Heart right ventricle (tissue), 16 donors: Measurements from ENCODE around the gene RND1. TPM values are rescaled to one million over a fixed set of nuclear protein-coding genes. Genes with fewer than 3 reads are reported as not detected.
A peak's percentile ranks its signal among the peaks of the same experiment; 100 is the strongest.

ENCODE experiments used
- ATAC-seq, 8 donors: fragments of 200-7000 bp; cut with Tn5 transposase; one replicate each; pipeline ENCODE4 v1.9.1; 2020; ENCODE audit warnings: mild to moderate bottlenecking in 8 of 8, moderate library complexity in 8 of 8, moderate number of reproducible peaks in 1 of 8
- DNase-seq, 2 donors: peaks; one replicate each; pipeline ENCODE4 v3.0.0-alpha.2; 2020
- H3K27ac ChIP-seq, 10 donors: fragments of 200-600 bp; sonication (generic) in 2 of 10; one replicate each; pipeline versions ENCODE4 v1.5.0 to v1.8.0; 2020 to 2022; ENCODE audit warnings: mild to moderate bottlenecking in 3 of 10
- H3K27me3 ChIP-seq, 7 donors: fragments of 200-600 bp; one replicate each; pipeline ENCODE4 v1.8.0; 2021 to 2022; ENCODE audit warnings: mild to moderate bottlenecking in 2 of 7
- H3K36me3 ChIP-seq, 9 donors: fragments of 200-600 bp; sonication (generic) in 1 of 9; one replicate each; pipeline versions ENCODE4 v1.5.0 to v1.8.0; 2020 to 2022; ENCODE audit warnings: mild to moderate bottlenecking in 2 of 9
- H3K4me1 ChIP-seq, 9 donors: fragments of 200-600 bp; sonication (generic) in 1 of 9; one replicate each; pipeline versions ENCODE4 v1.5.0 to v1.8.0; 2020 to 2022; ENCODE audit warnings: mild to moderate bottlenecking in 4 of 9
- H3K4me3 ChIP-seq, 10 donors: fragments of 200-600 bp; sonication (generic) in 2 of 10; one replicate each; pipeline versions ENCODE4 v1.5.0 to v1.8.0; 2020 to 2022; ENCODE audit warnings: mild to moderate bottlenecking in 7 of 10, moderate library complexity in 2 of 10
- H3K9me3 ChIP-seq, 11 donors: fragments of 200-600 bp in 10 of 11; sonication (generic) in 2 of 11; one replicate each; pipeline versions ENCODE4 v1.5.0 to v1.8.0; 2013 to 2022; ENCODE audit warnings: mild to moderate bottlenecking in 2 of 11, control low read depth in 1 of 11, moderate library complexity in 1 of 11
- WGBS, 2 donors: extraction: QIAGEN DNeasy Blood & Tissue Kit; methylation state at CpG; one replicate each; pipeline ENCODE4 v1.1.7; 2013; ENCODE audit warnings: inconsistent platforms in 1 of 2; 5-methylcytosine and 5-hydroxymethylcytosine counted together
- intact Hi-C, 10 donors: fragments of 100-400 bp; cut with DNase I; formaldehyde crosslinking; loops; one replicate each; pipeline versions ENCODE4 v1.11.1 to v1.14.2; 2022
- polyA plus RNA-seq, 2 donors: library from polyadenylated mRNA; stranded (reverse); fragments of 200-250 nt; gene quantifications; one replicate each; pipeline ENCODE4 v1.2.3, GENCODE V29; 2013
- total RNA-seq, 10 donors: library from RNA; stranded (reverse); fragmentation: NEBNext Ultra II Directional in 3 of 10; extraction: Animal tissue kit (Norgen Biotek cat#: 25700) in 3 of 10; gene quantifications; one replicate each; pipeline versions ENCODE4 v1.2.1 to v1.2.4, GENCODE V29; 2021 to 2023
- TF ChIP-seq, protein P1 (sequence below), 9 donors: fragments of 200-600 bp; sonication (generic) in 2 of 9; IDR thresholded peaks; one replicate each; pipeline versions ENCODE4 v1.5.0 to v1.8.0; 2021 to 2022; ENCODE audit warnings: antibody characterized with exemption in 9 of 9, mild to moderate bottlenecking in 5 of 9, moderate library complexity in 1 of 9
- donor health status: Arrhythmogenic right ventricular cardiomyopathy.
- donor health status: ischemic (EF 13 %, LVEDD 7.1; RV severe dilation, severe dysfunction).
- donor health status: healthy with polysubstance abuse.
- donor health status: DM: no; HTN: yes; CAD: no.
- donor health status: DM: no; HTN: no; CAD: no.
- donor health status: ischemic (EF 25% LVEDD 6.9; RV normal size, moderate dysfunction).
- donor health status: ischemic (EF 25% LVEDD 5.7; RV mildly dilated, moderate dysfunction).
- donor health status: healthy.
- donor health status: DM: yes; HTN: yes; CAD: no.
- donor health status: Ischemic cardiomyopathy.
- donor health status: ischemic (EF 35%, LVEDD 5.7; RV mildly dilated, moderate dysfunction).
- donor health status: nonischemic (EF 11% LVEDD 7.7; RV severe dilation, severe dysfunction).
- donor health status: DM: yes; HTN: yes; CAD: no.
- donor health status: PGD.
- donor health status: ischemic (EF 29% LVEDD 5.4; RV normal size, mild dysfunction).
- donor health status: nonischemic (EF 23%, LVEDD 6.1; RV moderate dilation, normal function).

Gene RND1
- total and polyA plus RNA-seq, 12 donors: 0.21 to 3.3 (median 0.95) TPM

DNA sequence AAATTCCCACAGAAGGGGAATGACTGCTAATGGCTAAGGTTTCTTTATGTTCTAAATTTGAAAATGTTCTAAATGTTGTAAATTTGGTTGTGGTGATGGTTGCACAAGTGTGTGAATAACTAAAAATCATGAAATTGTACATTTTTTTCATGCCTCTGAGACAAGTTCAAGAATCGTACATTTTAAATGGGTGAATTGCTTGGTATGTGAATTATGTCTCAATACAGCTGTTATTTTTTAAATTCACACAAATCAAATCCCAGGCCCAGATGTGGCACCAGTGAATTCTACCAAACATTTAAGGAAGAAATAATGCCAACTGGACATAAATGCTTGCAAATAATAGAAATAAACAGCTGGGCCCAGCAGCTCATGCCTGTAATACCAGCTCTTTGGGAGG lies 28.6 kb upstream of the RND1 start:
- peaks cover 0 to 11% (median 8%) of the 10 kb centered on the region in 9 donors for H3K4me1 ChIP-seq
- H3K4me3 ChIP-seq: no peak overlapping the region
- TF ChIP-seq, protein P1, sequence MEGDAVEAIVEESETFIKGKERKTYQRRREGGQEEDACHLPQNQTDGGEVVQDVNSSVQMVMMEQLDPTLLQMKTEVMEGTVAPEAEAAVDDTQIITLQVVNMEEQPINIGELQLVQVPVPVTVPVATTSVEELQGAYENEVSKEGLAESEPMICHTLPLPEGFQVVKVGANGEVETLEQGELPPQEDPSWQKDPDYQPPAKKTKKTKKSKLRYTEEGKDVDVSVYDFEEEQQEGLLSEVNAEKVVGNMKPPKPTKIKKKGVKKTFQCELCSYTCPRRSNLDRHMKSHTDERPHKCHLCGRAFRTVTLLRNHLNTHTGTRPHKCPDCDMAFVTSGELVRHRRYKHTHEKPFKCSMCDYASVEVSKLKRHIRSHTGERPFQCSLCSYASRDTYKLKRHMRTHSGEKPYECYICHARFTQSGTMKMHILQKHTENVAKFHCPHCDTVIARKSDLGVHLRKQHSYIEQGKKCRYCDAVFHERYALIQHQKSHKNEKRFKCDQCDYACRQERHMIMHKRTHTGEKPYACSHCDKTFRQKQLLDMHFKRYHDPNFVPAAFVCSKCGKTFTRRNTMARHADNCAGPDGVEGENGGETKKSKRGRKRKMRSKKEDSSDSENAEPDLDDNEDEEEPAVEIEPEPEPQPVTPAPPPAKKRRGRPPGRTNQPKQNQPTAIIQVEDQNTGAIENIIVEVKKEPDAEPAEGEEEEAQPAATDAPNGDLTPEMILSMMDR (IDR thresholded peaks at IDR 0.05): no peak
- H3K27me3 ChIP-seq: peaks cover 0 to 21% (median 10%) of the 10 kb centered on the region in 7 donors
- no peak overlapping the region for H3K27ac ChIP-seq
- no peaks in the 10 kb centered on the region for H3K36me3 ChIP-seq
- ATAC-seq (no peak), DNase-seq (no peak)
- intact Hi-C loops: loop anchor here in 1 of 10 donors (5.0 kb wide), 1 partner anchor 37 kb away; no protein-coding TSS in a partner anchor
- 66 to 90% methylated on average over 1 of the region's 1 CpG for WGBS, 2 donors
- no peaks in the 10 kb centered on the region for H3K9me3 ChIP-seq

DNA sequence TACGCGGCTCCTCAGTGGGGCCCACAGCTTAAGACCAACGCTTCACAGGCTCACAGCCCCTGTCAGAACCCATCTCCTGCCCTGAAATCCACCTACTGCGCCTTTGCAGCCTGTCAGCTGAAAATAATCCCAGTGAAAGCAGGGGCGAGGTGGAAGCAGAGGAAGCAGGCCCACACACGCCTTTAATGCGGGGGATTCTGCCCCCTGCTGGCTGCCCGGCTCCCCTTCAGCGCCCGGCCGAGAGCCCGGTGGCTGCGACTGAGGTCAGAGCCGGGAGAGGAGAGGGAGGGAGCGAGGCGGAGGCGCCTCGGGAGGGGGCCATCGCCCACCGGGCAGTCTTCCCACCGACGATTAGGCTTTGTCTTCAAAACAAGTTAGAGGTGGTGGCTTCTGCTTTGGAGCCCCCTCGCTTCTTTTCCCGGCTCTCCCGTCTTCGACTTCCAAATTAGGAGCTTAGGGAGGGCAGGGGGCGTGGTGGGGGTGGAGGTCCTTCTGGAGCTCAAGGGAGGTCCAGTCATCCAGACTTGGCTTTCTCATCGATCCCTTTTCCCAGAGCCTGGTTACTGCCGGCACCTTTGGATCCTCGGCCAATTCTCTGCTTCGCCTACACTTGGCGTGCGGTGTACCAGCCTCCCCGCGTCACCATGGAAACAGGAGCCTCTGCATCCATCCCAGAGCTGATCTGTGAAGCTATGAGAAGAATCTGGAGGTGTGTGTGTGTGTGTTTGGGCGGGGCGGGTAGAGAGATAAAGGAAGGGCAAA lies 25.2 kb upstream of the RND1 start:
- intact Hi-C loops: loop anchor here in 9 of 10 donors (1.0 to 5.0 kb wide), 5 partner anchors 34 to 38 kb away; partner anchors contain the start of gene DDX23 (in 1 of the 9)
- TF ChIP-seq, protein P1 (IDR thresholded peaks at IDR 0.05): peak; percentile 84 to 98 (median 95)
- Histone ChIP-seq H3K9me3 (no peaks in the 10 kb centered on the region), H3K27me3 (peaks cover 0 to 21% (median 5%) of the 10 kb centered on the region in 7 donors), H3K4me1 (peaks cover 0 to 11% (median 8%) of the 10 kb centered on the region in 9 donors), H3K36me3 (no peaks in the 10 kb centered on the region), H3K4me3 (peak overlapping the region in 8 of 10 donors; percentile 19 to 41 (median 35)), H3K27ac (no peak overlapping the region)
- ATAC-seq: peak; percentile 96 to 99 (median 98)
- 5% methylated on average over 37 of the region's 37 CpGs for WGBS, 2 donors
- DNase-seq: peak; percentile 75 to 82

DNA sequence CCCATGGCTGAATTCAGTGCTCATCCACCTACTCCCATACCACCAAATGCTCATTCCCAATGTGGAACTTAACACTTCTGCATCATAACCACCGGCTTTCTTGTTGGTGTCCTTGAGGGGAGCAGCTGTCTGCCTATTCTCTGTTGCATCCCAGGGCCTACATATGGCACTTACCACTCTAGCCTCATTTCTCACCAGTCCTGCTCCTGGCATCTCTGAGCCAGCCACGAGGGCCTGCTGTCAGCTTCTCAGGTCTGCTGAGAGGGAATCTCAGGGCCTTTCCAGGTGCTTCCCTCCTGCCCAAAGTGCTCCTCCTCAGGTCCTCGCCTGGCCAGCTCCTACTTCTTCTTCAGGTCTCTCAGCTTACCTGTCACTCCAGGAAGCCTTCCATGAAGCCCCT lies 24.0 kb upstream of the RND1 start:
- TF ChIP-seq, protein P1 (IDR thresholded peaks at IDR 0.05): no peak
- intact Hi-C loops: loop anchor here (1.0 to 5.0 kb wide), 6 partner anchors 32 to 37 kb away; partner anchors contain the start of gene DDX23 (in 1 of the 10)
- peaks cover 0 to 21% (median 5%) of the 10 kb centered on the region in 7 donors for H3K27me3 ChIP-seq
- H3K4me3 ChIP-seq: no peak overlapping the region
- no peak overlapping the region for H3K27ac ChIP-seq
- ATAC-seq (no peak), DNase-seq (no peak)
- H3K4me1 ChIP-seq: peaks cover 0 to 11% (median 8%) of the 10 kb centered on the region in 9 donors
- H3K36me3 ChIP-seq: no peaks in the 10 kb centered on the region
- WGBS, 2 donors: 91 to 93% methylated on average over 3 of the region's 3 CpGs
- no peaks in the 10 kb centered on the region for H3K9me3 ChIP-seq

DNA sequence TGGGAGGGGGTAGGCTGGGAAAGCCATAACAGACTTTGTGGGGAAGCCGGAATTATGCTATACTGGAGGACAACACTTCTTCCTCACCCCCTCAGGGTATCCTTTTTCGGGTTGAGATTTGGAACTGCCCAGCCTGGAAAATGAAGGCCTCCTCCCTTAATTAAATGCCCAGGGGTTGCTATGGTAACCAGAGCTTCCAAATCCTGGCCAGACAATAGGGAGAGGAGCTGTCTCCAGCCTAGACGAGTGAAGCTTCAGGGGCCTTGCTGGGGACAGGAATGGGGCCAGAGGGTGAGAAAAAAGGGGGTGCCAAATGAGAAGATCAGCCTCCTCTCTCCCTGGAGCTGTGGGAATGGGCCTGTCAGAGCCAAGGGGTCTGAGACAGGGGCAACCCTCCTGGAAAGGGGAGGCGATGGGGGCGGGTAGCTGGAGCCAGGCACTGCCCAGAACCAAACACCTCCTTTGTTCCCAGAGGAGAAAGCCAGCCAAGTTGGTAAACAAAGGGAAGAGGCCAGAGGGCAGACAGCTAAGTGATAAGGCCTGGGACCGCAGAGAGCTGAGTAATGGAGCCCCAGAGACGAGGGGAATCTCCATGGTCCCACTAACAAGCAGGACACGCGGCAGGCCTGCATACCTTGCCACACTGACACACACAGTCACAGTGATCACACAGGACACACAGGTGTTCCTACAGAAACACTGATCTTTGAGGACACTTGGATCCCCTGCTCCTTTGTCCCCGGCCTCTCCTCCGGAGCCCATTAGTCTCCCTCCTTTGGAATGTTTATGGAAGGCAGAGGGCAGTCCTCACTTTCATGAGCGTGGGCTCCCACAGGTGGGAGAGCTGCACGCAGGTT lies 17.9 kb upstream of the RND1 start:
- Histone ChIP-seq H3K27ac (peak overlapping the region in 4 of 10 donors; percentile 45 to 72 (median 58)), H3K9me3 (no peaks in the 10 kb centered on the region), H3K27me3 (peaks cover 0 to 34% (median 5%) of the 10 kb centered on the region in 7 donors), H3K36me3 (no peaks in the 10 kb centered on the region), H3K4me3 (no peak overlapping the region), H3K4me1 (peaks cover 0 to 28% (median 14%) of the 10 kb centered on the region in 9 donors)
- peak in 4 of 8 donors; percentile 27 to 53 (median 44) for ATAC-seq
- 70 to 78% methylated on average over 13 of the region's 13 CpGs for WGBS, 2 donors
- intact Hi-C loops: loop anchor here in 1 of 10 donors (2.0 kb wide), 1 partner anchor 19 kb away; the partner anchor contains the start of gene RND1
- TF ChIP-seq, protein P1 (IDR thresholded peaks at IDR 0.05): no peak
- DNase-seq: no peak
